ENCODE results near the gene CORO6. TPM values are rescaled to one million over a fixed set of nuclear protein-coding genes. Genes with fewer than 3 reads are reported as not detected.
A peak's percentile ranks its signal among the peaks of the same experiment; 100 is the strongest.

Gene CORO6
- total and polyA plus RNA-seq, 2 of the 13 experiments (the other 11 are each of a cell fraction or from before 2014, with no cell fraction given), result 0.42 to 0.82 TPM

- TF ChIP-seq ARID3A (IDR thresholded peaks at IDR 0.05; ENCODE audit: low read depth, low read length) (no peak), ZBTB14 (CRISPR knock-in tag; IDR thresholded peaks at IDR 0.05) (0 out of 2 replicates have a peak, but pooled peaks have one; percentile 36), ZNF747 (CRISPR knock-in tag; IDR thresholded peaks at IDR 0.05; ENCODE audit: borderline replicate concordance) (0 out of 2 replicates have a peak, but pooled peaks have one; percentile 17), ZNF644 (CRISPR knock-in tag; IDR thresholded peaks at IDR 0.05; ENCODE audit: low read depth) (no peak), ZNF124 (CRISPR knock-in tag; IDR thresholded peaks at IDR 0.05) (no peak), ZNF326 (CRISPR knock-in tag; IDR thresholded peaks at IDR 0.05; ENCODE audit: borderline replicate concordance) (no peak), KDM6A (CRISPR knock-in tag; IDR thresholded peaks at IDR 0.05; ENCODE audit: low read depth) (no peak), ZNF570 (CRISPR knock-in tag; IDR thresholded peaks at IDR 0.05; ENCODE audit: borderline replicate concordance) (no peak), ZNF333 (CRISPR knock-in tag; IDR thresholded peaks at IDR 0.05; ENCODE audit: borderline replicate concordance) (no peak), PCBP1 (IDR thresholded peaks at IDR 0.05; ENCODE audit: borderline replicate concordance, low read depth, low read length) (no peak), ZNF772 (CRISPR knock-in tag; IDR thresholded peaks at IDR 0.05) (0 out of 2 replicates have a peak, but pooled peaks have one; percentile 31), SOX6 (IDR thresholded peaks at IDR 0.05) (no peak), SOX6 (CRISPR knock-in tag; IDR thresholded peaks at IDR 0.05) (no peak), ARID2 (CRISPR knock-in tag; IDR thresholded peaks at IDR 0.05; ENCODE audit: borderline replicate concordance) (no peak), BORCS8-MEF2B (CRISPR knock-in tag; IDR thresholded peaks at IDR 0.05) (no peak), UBTF (CRISPR knock-in tag; IDR thresholded peaks at IDR 0.05) (no peak), ZNF431 (CRISPR knock-in tag; IDR thresholded peaks at IDR 0.05; ENCODE audit: borderline replicate concordance, low read depth) (no peak)
- TF ChIP-seq, protein P1, sequence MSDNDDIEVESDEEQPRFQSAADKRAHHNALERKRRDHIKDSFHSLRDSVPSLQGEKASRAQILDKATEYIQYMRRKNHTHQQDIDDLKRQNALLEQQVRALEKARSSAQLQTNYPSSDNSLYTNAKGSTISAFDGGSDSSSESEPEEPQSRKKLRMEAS (IDR thresholded peaks at IDR 0.05), result peak; percentile 52
- TF ChIP-seq, protein P2, sequence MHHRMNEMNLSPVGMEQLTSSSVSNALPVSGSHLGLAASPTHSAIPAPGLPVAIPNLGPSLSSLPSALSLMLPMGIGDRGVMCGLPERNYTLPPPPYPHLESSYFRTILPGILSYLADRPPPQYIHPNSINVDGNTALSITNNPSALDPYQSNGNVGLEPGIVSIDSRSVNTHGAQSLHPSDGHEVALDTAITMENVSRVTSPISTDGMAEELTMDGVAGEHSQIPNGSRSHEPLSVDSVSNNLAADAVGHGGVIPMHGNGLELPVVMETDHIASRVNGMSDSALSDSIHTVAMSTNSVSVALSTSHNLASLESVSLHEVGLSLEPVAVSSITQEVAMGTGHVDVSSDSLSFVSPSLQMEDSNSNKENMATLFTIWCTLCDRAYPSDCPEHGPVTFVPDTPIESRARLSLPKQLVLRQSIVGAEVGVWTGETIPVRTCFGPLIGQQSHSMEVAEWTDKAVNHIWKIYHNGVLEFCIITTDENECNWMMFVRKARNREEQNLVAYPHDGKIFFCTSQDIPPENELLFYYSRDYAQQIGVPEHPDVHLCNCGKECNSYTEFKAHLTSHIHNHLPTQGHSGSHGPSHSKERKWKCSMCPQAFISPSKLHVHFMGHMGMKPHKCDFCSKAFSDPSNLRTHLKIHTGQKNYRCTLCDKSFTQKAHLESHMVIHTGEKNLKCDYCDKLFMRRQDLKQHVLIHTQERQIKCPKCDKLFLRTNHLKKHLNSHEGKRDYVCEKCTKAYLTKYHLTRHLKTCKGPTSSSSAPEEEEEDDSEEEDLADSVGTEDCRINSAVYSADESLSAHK (CRISPR knock-in tag; IDR thresholded peaks at IDR 0.05; ENCODE audit: borderline replicate concordance), result no peak
- TF ChIP-seq, protein P3, sequence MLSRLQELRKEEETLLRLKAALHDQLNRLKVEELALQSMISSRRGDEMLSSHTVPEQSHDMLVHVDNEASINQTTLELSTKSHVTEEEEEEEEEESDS (CRISPR knock-in tag; IDR thresholded peaks at IDR 0.05; ENCODE audit: borderline replicate concordance), result no peak
Observed at GRCh38 chr17:29589524-29590410, 32.9 kb downstream of the CORO6 start, which contains the start of gene GIT1 (continued).
